Liver (tissue), 9 donors: ENCODE measurements around the gene RASSF6. TPM values are rescaled to one million over a fixed set of nuclear protein-coding genes. Genes with fewer than 3 reads are reported as not detected.
"Not testable (repeated sequence)": the region's sequence is repeated elsewhere in the genome, so short reads cannot be mapped to it uniquely, and the experiment has no call there.

Source experiments
- DNase-seq: peaks from one replicate; pipeline ENCODE4 v3.0.0-alpha.2; 2017; ENCODE audit warnings: low spot score
- H3K27ac ChIP-seq, 2 donors: one replicate each; pipeline ENCODE4 v1.7.0; 2013; ENCODE audit warnings: inconsistent platforms in 2 of 2, low read length in 2 of 2, control low read depth in 1 of 2, low read depth in 1 of 2, mild to moderate bottlenecking in 1 of 2
- H3K27me3 ChIP-seq, 4 donors: one replicate each; pipeline versions ENCODE4 v1.6.1 to v1.7.0; 2013; ENCODE audit warnings: low read length in 3 of 4, inconsistent platforms in 1 of 4, mild to moderate bottlenecking in 1 of 4, moderate library complexity in 1 of 4; ENCODE audit not compliant: control insufficient read depth in 4 of 4, insufficient read depth in 4 of 4
- H3K36me3 ChIP-seq, 4 donors: one replicate each; pipeline versions ENCODE4 v1.6.1 to v1.7.0; 2013; ENCODE audit warnings: low read length in 3 of 4, mild to moderate bottlenecking in 3 of 4, low read depth in 1 of 4, moderate library complexity in 1 of 4; ENCODE audit not compliant: control insufficient read depth in 4 of 4, insufficient read depth in 3 of 4
- H3K4me1 ChIP-seq, 4 donors: one replicate each; pipeline versions ENCODE4 v1.6.1 to v1.7.0; 2013; ENCODE audit warnings: low read length in 3 of 4, mild to moderate bottlenecking in 3 of 4, moderate library complexity in 1 of 4; ENCODE audit not compliant: control insufficient read depth in 4 of 4, insufficient read depth in 4 of 4
- H3K4me3 ChIP-seq, 3 donors: one replicate each; pipeline versions ENCODE4 v1.6.1 to v1.7.0; 2013; ENCODE audit warnings: low read length in 3 of 3, control low read depth in 1 of 3, low read depth in 1 of 3, mild to moderate bottlenecking in 1 of 3
- H3K9ac ChIP-seq, 2 donors: one replicate each; pipeline ENCODE4 v1.7.0; 2013; ENCODE audit warnings: low read length in 2 of 2, mild to moderate bottlenecking in 2 of 2, moderate library complexity in 2 of 2, control low read depth in 1 of 2, low read depth in 1 of 2
- H3K9me3 ChIP-seq, 4 donors: one replicate each; pipeline versions ENCODE4 v1.6.1 to v1.7.0; 2013; ENCODE audit warnings: low read length in 3 of 4; ENCODE audit not compliant: control insufficient read depth in 4 of 4
- GABPA ChIP-seq, 2 donors: IDR thresholded peaks in 1 of 2; conservative IDR thresholded peaks in 1 of 2; 2 replicates each; pipeline ENCODE4 v1.6.1; 2016; ENCODE audit warnings: antibody characterized with exemption in 2 of 2, mild to moderate bottlenecking in 1 of 2, moderate library complexity in 1 of 2
- HNF4A ChIP-seq, 2 donors: conservative IDR thresholded peaks; 2 replicates each; pipeline ENCODE4 v1.6.1; 2016; ENCODE audit warnings: antibody characterized with exemption in 2 of 2, mild to moderate bottlenecking in 2 of 2
- MAX ChIP-seq: IDR thresholded peaks from 2 replicates; pipeline ENCODE4 v1.6.1; 2016; ENCODE audit warnings: antibody characterized with exemption
- NR2F2 ChIP-seq: IDR thresholded peaks from 2 replicates; pipeline ENCODE4 v1.6.1; 2016; ENCODE audit warnings: antibody characterized with exemption
- RAD21 ChIP-seq, 2 donors: IDR thresholded peaks; 2 replicates each; pipeline ENCODE4 v1.6.1; 2016; ENCODE audit warnings: antibody characterized with exemption in 2 of 2, mild to moderate bottlenecking in 2 of 2
- REST ChIP-seq: IDR thresholded peaks from 2 replicates; pipeline ENCODE4 v1.6.1; 2016; ENCODE audit warnings: antibody characterized with exemption, mild to moderate bottlenecking
- RXRA ChIP-seq, 2 donors: IDR thresholded peaks; 2 replicates each; pipeline ENCODE4 v1.6.1; 2017 to 2018; ENCODE audit warnings: antibody characterized with exemption in 2 of 2, mild to moderate bottlenecking in 1 of 2
- SP1 ChIP-seq: IDR thresholded peaks from 2 replicates; pipeline ENCODE4 v1.6.1; 2018; ENCODE audit warnings: antibody characterized with exemption, mild to moderate bottlenecking
- TAF1 ChIP-seq: conservative IDR thresholded peaks from 2 replicates; pipeline ENCODE4 v1.6.1; 2016; ENCODE audit warnings: antibody characterized with exemption, mild to moderate bottlenecking
- YY1 ChIP-seq: IDR thresholded peaks from 2 replicates; pipeline ENCODE4 v1.6.1; 2016; ENCODE audit warnings: antibody characterized with exemption, mild to moderate bottlenecking
- ZBTB33 ChIP-seq: IDR thresholded peaks from 2 replicates; pipeline ENCODE4 v1.6.1; 2016; ENCODE audit warnings: antibody characterized with exemption
- WGBS: extraction: QIAGEN DNeasy Blood & Tissue Kit; methylation state at CpG from one replicate; pipeline ENCODE4 v1.1.7; 2013; 5-methylcytosine and 5-hydroxymethylcytosine counted together
- polyA plus RNA-seq, 2 donors: library from polyadenylated mRNA; stranded (reverse) in 1 of 2; unstranded in 1 of 2; fragments of 200-250 nt in 1 of 2; fragments of >200 nt in 1 of 2; fragmentation: Nextera tagmentation in 1 of 2; extraction: Ambion mirVana in 1 of 2; gene quantifications; one replicate each; pipeline versions ENCODE4 v1.2.1 to v1.2.3, GENCODE V29; 2013 to 2015
- total RNA-seq, 2 donors: library from RNA; depleted of rRNA; stranded (reverse); fragments of >200 nt; gene quantifications; one replicate each; pipeline ENCODE4 v1.2.3, GENCODE V29; 2014
- TF ChIP-seq, protein P1 (sequence below): fragments of 150-350 bp; IDR thresholded peaks from 2 replicates; pipeline ENCODE4 v1.5.1; 2017; ENCODE audit warnings: improper control_type of control experiment, low read depth, low read length; ENCODE audit not compliant: missing input control
- donor health status: healthy.
- donor health status: healthy.
- donor health status: healthy.
- donor health status: healthy.
- donor health status: healthy.

Gene RASSF6
- total and polyA plus RNA-seq, 4 donors = 0.08 to 0.38 (median 0.12) TPM

DNA sequence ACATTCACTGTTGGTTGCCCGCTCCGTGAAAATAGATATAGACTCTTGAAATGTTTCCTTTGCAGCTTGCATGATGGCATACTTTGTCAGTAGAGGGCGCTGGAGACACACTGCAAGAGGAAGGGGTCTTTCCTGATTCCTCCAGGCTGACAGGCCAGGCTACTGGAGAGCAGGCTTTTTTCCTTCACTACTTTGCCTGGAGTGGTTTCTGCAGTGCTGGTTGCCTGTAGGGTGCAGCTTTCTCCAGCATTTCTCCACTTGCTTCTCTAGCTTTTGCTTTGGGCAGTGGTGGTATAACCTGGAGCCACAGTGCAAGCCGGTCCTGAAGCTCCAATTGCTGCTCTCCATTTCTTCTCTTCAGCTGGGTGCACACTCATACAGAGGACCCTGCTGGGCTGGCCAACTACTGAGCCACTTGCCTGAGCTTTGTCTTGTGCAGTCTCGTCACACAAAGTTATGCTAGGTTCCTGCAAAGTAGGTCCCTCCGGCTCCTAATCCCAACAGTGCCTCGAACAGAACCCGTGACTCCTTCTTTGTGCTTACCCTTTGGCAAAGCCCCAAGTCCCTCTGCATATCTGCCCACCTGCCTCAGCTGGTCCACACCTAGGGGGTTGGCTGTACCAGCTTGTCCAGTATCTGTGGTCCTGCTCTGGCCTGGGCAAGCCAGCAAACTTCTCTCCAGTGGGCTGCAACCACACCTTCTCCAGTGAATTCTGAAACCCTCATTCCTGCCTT, 46.3 kb downstream of the RASSF6 start:
- H3K9me3 ChIP-seq = no peaks in the 10 kb centered on the region
- no peak overlapping the region for H3K4me3 ChIP-seq
- H3K27ac ChIP-seq = no peak overlapping the region
- no peak for TF ChIP-seq SP1
- TF ChIP-seq TAF1 = no peak
- no peak for TF ChIP-seq GABPA (IDR thresholded peaks at IDR 0.05 in 1 of 2, conservative IDR thresholded peaks at IDR 0.05 in 1 of 2)
- no peak for TF ChIP-seq RXRA (IDR thresholded peaks at IDR 0.05)
- TF ChIP-seq HNF4A (conservative IDR thresholded peaks at IDR 0.05) = no peak
- TF ChIP-seq RAD21 (IDR thresholded peaks at IDR 0.05) = peak; percentile 90 to 92
- no peak for TF ChIP-seq MAX
- TF ChIP-seq, protein P1, sequence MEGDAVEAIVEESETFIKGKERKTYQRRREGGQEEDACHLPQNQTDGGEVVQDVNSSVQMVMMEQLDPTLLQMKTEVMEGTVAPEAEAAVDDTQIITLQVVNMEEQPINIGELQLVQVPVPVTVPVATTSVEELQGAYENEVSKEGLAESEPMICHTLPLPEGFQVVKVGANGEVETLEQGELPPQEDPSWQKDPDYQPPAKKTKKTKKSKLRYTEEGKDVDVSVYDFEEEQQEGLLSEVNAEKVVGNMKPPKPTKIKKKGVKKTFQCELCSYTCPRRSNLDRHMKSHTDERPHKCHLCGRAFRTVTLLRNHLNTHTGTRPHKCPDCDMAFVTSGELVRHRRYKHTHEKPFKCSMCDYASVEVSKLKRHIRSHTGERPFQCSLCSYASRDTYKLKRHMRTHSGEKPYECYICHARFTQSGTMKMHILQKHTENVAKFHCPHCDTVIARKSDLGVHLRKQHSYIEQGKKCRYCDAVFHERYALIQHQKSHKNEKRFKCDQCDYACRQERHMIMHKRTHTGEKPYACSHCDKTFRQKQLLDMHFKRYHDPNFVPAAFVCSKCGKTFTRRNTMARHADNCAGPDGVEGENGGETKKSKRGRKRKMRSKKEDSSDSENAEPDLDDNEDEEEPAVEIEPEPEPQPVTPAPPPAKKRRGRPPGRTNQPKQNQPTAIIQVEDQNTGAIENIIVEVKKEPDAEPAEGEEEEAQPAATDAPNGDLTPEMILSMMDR = peak; percentile 71
- H3K36me3 ChIP-seq = no peaks in the 10 kb centered on the region
- H3K4me1 ChIP-seq = no peaks in the 10 kb centered on the region
- H3K27me3 ChIP-seq = no peaks in the 10 kb centered on the region
- peak; percentile 54 for DNase-seq
- H3K9ac ChIP-seq = no peak overlapping the region
- 66% methylated on average over 8 of the region's 8 CpGs for WGBS

GRCh38 chr4:73550865-73551264, 69.4 kb downstream of the RASSF6 start:
- not testable (repeated sequence) for H3K36me3 ChIP-seq, DNase-seq, H3K27me3 ChIP-seq, H3K27ac ChIP-seq, H3K4me3 ChIP-seq, H3K4me1 ChIP-seq, H3K9ac ChIP-seq
- peaks cover 0 to 13% (median 3%) of the 10 kb centered on the region in 4 donors for H3K9me3 ChIP-seq
- WGBS = 87% methylated on average over 11 of the region's 11 CpGs

GRCh38 chr4:73544620-73545019, 75.6 kb downstream of the RASSF6 start:
- 60% methylated on average over 2 of the region's 2 CpGs for WGBS
- TF ChIP-seq NR2F2 = no peak
- TF ChIP-seq RAD21 (IDR thresholded peaks at IDR 0.05) = no peak
- TF ChIP-seq GABPA (IDR thresholded peaks at IDR 0.05 in 1 of 2, conservative IDR thresholded peaks at IDR 0.05 in 1 of 2) = no peak
- no peak for TF ChIP-seq ZBTB33
- TF ChIP-seq SP1 = no peak
- TF ChIP-seq HNF4A (conservative IDR thresholded peaks at IDR 0.05) = no peak
- TF ChIP-seq YY1 = no peak
- TF ChIP-seq RXRA (IDR thresholded peaks at IDR 0.05) = no peak
- TF ChIP-seq REST = no peak
- Histone ChIP-seq H3K27me3 (no peaks in the 10 kb centered on the region), H3K36me3 (peaks cover 0 to under 1% (median 0%) of the 10 kb centered on the region in 4 donors), H3K9ac (no peak overlapping the region), H3K9me3 (peaks cover 0 to 17% (median 4%) of the 10 kb centered on the region in 4 donors), H3K27ac (no peak overlapping the region), H3K4me1 (no peaks in the 10 kb centered on the region), H3K4me3 (no peak overlapping the region)
- DNase-seq = no peak
